ENCODE measurements around the gene PASD1.
"Not testable (repeated sequence)": the region's sequence is repeated elsewhere in the genome, so short reads cannot be mapped to it uniquely, and the experiment has no call there.

Gene PASD1

GRCh38 chrX:151563449-151563848 lies at the start of gene PASD1:
Gene PASD1, plus strand, starts transcription at chrX:151563675. Its CDS starts 37,879 bp downstream, at chrX:151601554.
- no peak for DNase-seq (ENCODE audit: low read depth in 2 of 2)

GRCh38 chrX:151515237-151515636 lies 48.2 kb upstream of the PASD1 start:
- no peak for DNase-seq (ENCODE audit: low read depth in 2 of 2)

GRCh38 chrX:151516538-151517187 lies 46.8 kb upstream of the PASD1 start:
- DNase-seq (ENCODE audit: low read depth in 2 of 2): no peak

- no peak for DNase-seq (ENCODE audit: low read depth in 2 of 2)
Observed at GRCh38 chrX:151517421-151517820, 46.1 kb upstream of the PASD1 start.

DNA sequence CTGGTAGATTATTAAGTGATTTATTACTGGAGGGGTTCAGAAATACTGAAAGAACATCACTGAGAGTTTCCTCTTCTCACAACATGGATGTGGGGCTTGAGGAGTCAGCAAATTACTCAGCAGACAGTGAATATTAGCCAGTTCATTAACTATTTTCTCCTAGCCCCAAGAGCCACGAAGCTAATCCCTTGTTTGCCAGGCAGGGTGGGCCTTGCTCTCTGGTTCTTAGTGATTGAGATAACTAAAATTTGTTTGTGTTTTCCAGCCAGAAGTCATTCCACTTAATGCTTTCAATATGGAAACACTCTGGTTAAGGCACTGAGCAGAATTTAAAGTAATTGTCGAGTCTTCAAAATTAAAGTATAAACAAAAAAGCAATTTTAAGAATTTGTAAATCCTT lies 40.1 kb upstream of the PASD1 start:
- DNase-seq (ENCODE audit: low read depth in 2 of 2): no peak

DNA sequence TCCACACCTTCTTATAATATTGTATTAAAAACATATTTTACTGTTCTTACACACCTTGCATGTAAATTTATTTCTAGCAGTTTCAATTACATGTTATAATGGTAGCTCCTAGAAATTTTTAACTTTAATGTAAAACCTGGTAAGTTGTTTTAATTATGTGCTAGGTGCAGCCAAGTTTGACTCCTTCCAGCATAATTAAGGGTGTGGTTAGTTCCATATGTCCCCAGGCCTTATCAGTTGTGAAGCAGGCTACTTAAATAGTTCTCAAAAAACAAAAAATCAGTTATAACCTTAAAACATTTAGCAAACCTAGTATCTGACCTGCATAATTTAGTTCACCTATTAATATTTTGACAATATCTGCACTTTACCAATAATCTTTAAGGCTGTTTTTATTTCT lies 26.9 kb upstream of the PASD1 start:
- DNase-seq (ENCODE audit: low read depth in 2 of 2): no peak

DNA sequence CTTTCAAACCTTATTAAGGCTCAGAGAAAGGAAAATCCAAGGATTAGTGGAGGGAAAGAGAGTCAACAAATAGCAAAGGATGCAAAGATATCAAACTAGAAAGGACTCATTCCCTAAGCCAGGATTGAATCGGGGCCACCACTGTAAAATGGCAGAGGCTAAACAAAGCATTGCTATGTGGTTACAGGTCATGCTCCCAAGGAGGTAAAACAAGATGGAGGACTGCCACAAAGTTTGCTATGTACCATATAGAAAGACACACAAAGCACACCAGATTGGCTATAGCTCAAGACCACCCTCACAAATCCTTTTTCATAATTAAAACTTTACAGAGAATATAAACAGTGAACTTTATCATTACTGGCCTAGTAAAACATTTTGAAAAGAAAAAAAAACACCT lies 25.9 kb upstream of the PASD1 start:
- DNase-seq (ENCODE audit: low read depth in 2 of 2): no peak

DNA sequence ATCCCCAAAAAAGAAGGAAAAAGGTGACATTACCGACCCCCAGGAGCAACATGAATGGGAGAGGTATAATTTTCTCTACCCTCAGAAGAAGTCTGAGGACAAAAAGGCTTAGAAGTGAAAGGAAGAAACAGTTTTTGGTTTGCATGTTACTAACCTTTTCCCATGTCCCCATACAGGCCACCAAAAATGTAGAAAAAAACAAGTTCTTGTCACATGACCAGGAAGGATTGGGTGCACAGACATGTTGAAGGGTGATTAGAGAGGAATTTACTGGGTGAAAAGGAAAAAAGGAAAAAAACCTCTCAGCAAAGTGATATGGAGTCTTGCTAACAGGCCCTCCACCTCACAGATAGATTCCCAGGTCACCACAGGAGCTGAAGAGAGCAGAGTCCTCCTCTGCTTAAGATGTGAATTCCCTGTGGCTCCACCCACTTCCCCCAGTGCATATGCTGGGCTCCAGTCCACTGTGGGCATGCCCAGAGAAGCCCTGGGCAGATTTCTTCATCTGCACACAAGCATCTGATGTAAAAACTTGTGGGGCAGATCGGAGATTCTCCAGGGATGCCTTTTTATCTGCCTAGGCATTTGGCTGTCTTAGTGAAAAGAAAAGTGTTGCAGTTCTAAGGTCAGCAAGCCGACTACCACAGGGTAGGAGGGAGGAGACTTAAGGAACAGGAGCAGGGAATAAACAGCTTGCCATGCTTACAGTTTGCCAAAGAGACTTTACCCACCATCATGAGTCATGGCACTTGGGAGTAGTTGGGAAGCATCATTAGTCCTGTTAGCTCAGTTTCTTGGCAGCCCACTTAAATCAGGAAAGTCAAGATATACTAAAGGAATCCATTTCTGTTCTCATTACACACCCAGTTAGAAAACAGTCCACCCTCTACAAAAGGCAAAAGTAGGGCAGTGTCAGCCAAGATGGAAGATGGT lies 25.0 kb upstream of the PASD1 start:
- DNase-seq (ENCODE audit: low read depth in 2 of 2): no peak

GRCh38 chrX:151543706-151544105 lies 19.8 kb upstream of the PASD1 start:
- no peak for DNase-seq (ENCODE audit: low read depth in 2 of 2)

DNA sequence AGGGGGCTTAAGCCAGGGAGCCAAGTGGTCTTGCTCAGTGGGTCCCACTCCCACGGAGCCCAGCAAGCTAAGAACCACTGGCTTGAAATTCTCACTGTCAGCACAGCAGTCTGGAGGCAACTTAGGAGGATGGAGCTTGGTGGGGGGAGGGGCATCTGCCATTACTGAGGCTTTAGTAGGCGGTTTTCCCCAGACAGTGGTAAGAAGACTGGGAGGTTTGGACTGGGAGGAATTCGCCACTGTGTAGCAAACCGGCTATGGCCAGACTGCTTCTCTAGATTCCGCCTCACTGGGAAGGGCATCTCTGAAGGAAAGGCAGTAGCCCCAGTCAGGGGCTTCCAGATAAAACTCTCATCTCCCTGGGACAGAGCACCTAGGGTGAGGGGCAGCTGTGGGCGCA lies 17.2 kb upstream of the PASD1 start:
- not testable (repeated sequence) for DNase-seq (ENCODE audit: low read depth in 2 of 2)

DNA sequence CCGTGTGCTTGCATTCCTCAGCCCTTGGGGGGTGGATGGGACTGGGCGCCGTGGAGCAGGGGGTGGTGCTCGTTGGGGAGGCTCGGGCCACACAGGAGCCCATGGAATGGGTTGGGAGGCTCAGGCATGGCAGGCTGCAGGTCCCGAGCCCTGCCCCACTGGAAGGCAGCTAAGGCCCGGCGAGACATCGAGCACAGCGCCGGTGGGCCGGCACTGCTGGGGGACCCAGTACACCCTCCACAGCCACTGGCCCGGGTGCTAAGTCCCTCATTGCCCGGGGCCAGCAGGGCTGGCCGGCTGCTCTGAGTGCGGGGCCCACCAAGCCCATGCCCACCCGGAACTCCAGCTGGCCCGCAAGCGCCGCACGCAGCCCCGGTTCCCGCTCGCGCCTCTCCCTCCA lies 12.3 kb upstream of the PASD1 start:
- DNase-seq (ENCODE audit: low read depth in 2 of 2): not testable (repeated sequence)

GRCh38 chrX:151552743-151553142 lies 10.7 kb upstream of the PASD1 start:
- DNase-seq (ENCODE audit: low read depth in 2 of 2): no peak

DNA sequence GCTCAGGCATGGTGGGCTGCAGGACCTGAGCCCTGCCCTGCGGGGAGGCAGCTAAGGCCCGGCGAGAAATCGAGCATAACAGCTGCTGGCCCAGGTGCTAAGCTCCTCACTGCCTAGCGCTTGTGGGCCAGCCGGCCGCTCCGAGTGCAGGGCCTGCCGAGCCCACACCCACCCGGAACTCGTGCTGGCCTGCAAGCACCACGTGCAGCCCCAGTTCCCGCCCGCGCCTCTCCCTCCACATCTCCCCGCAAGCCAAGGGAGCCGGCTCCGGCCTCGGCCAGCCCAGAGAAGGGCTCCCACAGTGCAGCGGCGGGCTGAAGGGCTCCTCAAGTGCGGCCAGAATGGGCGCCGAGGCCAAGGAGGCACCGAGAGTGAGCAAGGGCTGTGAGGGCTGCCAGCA lies 8.2 kb upstream of the PASD1 start:
- DNase-seq (ENCODE audit: low read depth in 2 of 2): not testable (repeated sequence)

DNA sequence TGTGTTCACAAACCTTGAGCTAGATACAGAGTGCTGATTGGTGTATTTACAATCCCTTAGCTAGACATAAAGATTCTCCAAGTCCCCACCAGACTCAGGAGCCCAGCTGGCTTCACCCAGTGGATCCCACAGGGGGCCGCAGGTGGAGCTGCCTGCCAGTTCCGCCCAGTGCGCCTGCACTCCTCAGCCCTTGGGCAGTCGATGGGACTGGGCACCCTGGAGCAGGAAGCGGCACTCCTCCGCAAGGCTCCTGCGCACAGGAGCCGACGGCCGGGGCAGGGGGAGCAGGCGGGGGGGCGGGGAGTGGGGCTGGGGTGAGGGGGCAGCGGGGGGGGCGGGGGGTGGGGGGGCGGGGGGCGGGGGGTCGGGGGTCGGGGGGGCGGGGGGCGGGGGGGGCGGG lies 990 bp upstream of the PASD1 start:
- not testable (repeated sequence) for DNase-seq (ENCODE audit: low read depth in 2 of 2)

GRCh38 chrX:151563003-151563402 lies 472 bp upstream of the PASD1 start:
- not testable (repeated sequence) for DNase-seq (ENCODE audit: low read depth in 2 of 2)

DNA sequence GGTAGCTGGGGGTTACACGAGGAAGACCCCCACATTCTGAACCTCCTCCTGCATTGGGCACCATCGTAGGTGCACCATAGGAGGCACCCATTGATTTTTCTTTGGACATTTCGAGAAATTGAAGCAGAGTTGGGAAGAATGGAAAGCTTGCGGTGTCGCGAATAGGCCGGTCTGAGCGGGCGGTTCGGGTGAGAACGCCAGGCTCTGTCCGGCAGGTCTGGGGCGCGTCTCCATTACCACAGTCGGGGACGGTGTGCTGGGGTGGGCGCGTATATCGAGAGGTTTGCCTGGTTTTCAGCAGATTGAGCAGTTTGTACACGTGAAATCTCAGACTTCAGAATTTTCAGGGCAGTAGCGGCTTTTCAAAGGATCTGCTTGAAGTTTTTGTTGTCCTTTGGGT lies 560 bp downstream of the PASD1 start:
- DNase-seq (ENCODE audit: low read depth in 2 of 2): no peak

DNA sequence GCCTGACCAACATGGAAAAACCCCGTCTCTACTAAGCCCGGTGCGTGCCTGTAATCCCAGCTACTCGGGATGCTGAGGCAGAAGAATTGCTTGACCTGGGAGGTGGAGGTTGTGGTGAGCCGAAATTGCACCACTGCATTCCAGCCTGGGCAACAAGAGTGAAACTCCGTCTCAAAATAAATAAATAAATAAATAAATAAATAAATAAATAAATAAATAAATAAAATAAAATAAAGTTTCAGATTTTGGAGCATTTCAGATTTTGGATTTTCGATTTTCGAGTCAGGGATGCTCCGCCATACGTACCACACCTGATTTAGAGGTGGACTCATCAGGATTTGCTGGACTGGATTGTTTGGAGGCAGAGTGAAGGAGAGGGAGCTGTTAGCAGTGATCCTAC lies 3.4 kb downstream of the PASD1 start:
- not testable (repeated sequence) for DNase-seq (ENCODE audit: low read depth in 2 of 2)

GRCh38 chrX:151570561-151570960 lies 7.1 kb downstream of the PASD1 start:
- no peak for DNase-seq (ENCODE audit: low read depth in 2 of 2)

DNA sequence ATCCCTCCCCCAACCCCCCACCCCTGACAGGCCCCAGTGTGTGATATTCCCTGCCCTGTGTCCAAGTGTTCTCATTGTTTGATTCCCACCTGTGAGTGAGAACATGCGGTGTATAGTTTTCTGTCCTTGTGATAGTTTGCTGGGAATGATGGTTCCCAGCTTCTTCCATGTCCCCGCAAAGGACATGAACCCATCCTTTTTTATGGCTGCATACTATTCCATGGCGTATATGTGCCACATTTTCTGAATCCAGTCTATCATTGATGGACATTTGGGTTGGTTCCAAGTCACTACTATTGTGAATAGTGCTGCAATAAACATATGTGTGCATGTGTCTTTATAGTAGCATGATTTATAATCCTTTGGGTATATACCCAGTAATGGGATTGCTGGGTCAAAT lies 29.9 kb downstream of the PASD1 start:
- DNase-seq (ENCODE audit: low read depth in 2 of 2): not testable (repeated sequence)

DNA sequence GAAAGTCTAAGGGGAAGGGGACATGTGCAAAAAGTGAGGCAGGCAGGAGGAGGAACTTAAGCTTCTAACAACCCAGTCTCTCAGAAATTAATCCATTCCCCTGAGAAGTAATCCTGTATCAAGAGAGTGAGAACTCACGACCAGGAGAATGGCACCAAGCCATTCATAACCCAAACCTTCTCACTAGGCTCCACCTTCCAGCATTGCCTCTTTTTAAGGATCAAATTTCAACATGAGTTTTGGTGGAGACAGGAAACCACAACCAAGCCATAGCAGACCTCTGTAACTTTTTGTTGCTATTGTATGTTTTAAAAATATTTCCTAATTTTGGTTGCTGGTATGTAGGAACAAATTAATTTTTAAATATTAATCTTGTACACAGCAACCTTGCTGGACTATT lies 32.8 kb downstream of the PASD1 start:
- DNase-seq (ENCODE audit: low read depth in 2 of 2): no peak

- DNase-seq (ENCODE audit: low read depth in 2 of 2): no peak
Observed at GRCh38 chrX:151604931-151605330, 41.5 kb downstream of the PASD1 start.

- DNase-seq (ENCODE audit: low read depth in 2 of 2): no peak
Observed at GRCh38 chrX:151609222-151609621, 45.7 kb downstream of the PASD1 start.

DNA sequence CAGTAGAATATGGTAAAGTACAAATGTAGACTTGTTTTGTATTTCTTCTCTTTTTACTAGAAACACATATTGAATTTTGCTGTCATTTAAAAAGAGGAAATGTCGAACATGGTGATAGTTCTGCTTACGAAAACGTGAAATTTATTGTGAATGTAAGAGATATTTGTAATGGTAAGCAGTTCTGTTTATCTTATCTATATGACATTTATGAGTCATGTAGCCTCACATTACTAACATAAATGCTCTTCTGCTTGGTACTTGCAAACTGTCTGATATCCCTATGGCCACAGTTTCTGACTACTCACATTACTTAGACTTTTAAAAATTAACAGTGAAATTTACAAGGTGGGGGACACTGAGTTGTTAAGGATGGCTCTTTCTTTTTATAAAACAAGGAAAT lies 57.9 kb downstream of the PASD1 start:
- no peak for DNase-seq (ENCODE audit: low read depth in 2 of 2)
